Midbrain (tissue), 1 donor: ENCODE results near the gene PLXDC1.
"Not testable (repeated sequence)": the region's sequence is repeated elsewhere in the genome, so short reads cannot be mapped to it uniquely, and the experiment has no call there.

Source experiments
- DNase-seq: peaks from one replicate; lab custom pipeline; 2025; lab: John Stamatoyannopoulos, UW

PLXDC1 gene

GRCh38 chr17:39155654-39156053 lies 4.2 kb upstream of the PLXDC1 start:
- no peak for DNase-seq

GRCh38 chr17:39153599-39154051 lies 2.2 kb upstream of the PLXDC1 start:
- peak; percentile 94 for DNase-seq

- no peak for DNase-seq
Measured at GRCh38 chr17:39151943-39152818, 744 bp upstream of the PLXDC1 start.

GRCh38 chr17:39150795-39151149 lies 665 bp downstream of the PLXDC1 start:
- no peak for DNase-seq

- no peak for DNase-seq
Measured at GRCh38 chr17:39150104-39150634, 1.3 kb downstream of the PLXDC1 start.

GRCh38 chr17:39147221-39148185 lies 3.9 kb downstream of the PLXDC1 start:
- DNase-seq = no peak

GRCh38 chr17:39146273-39146672 lies 5.2 kb downstream of the PLXDC1 start:
- no peak for DNase-seq

GRCh38 chr17:39145143-39145542 lies 6.3 kb downstream of the PLXDC1 start:
- DNase-seq = no peak

- no peak for DNase-seq
Measured at GRCh38 chr17:39144416-39144840, 7.0 kb downstream of the PLXDC1 start.

- DNase-seq = no peak
Measured at GRCh38 chr17:39143552-39144093, 7.8 kb downstream of the PLXDC1 start.

- DNase-seq = no peak
Measured at GRCh38 chr17:39141915-39142664, 9.3 kb downstream of the PLXDC1 start.

GRCh38 chr17:39141294-39141693 lies 10.1 kb downstream of the PLXDC1 start:
- no peak for DNase-seq

GRCh38 chr17:39139561-39139960 lies 11.9 kb downstream of the PLXDC1 start:
- no peak for DNase-seq

GRCh38 chr17:39139161-39139511 lies 12.3 kb downstream of the PLXDC1 start:
- no peak for DNase-seq

- no peak for DNase-seq
Measured at GRCh38 chr17:39138431-39139160, 12.8 kb downstream of the PLXDC1 start.

GRCh38 chr17:39134878-39135277 lies 16.6 kb downstream of the PLXDC1 start:
- no peak for DNase-seq

- DNase-seq = no peak
Measured at GRCh38 chr17:39132192-39132610, 19.2 kb downstream of the PLXDC1 start.

- no peak for DNase-seq
Measured at GRCh38 chr17:39131616-39132015, 19.8 kb downstream of the PLXDC1 start.

GRCh38 chr17:39130205-39130604 lies 21.2 kb downstream of the PLXDC1 start:
- DNase-seq = no peak

GRCh38 chr17:39129544-39129943 lies 21.9 kb downstream of the PLXDC1 start:
- DNase-seq = not testable (repeated sequence)

GRCh38 chr17:39126436-39126835 lies 25.0 kb downstream of the PLXDC1 start:
- DNase-seq = no peak
